ENCODE results near the gene CDK5RAP2. TPM values are rescaled to one million over a fixed set of nuclear protein-coding genes. Genes with fewer than 3 reads are reported as not detected.

Gene CDK5RAP2
- 33.9 TPM for total RNA-seq

GRCh38 chr9:120580051-120580896 lies at the start of gene CDK5RAP2:
CDK5RAP2 (minus strand) TSS chr9:120580167; CDS start chr9:120579978, 189 bp downstream.

Other genes starting within 250 kb of the CDK5RAP2 start
- 60.7 TPM for gene MEGF9, start 134.3 kb upstream of the CDK5RAP2 start, total RNA-seq
- 63.7 TPM for gene FBXW2, start 213.2 kb upstream of the CDK5RAP2 start, total RNA-seq

Data from diencephalon (tissue), 1 donor.